ENCODE data around the gene NGFR.

The NGFR gene

GRCh38 chr17:49545007-49545660 lies 50.0 kb downstream of the NGFR start:
- no peak for DNase-seq (ENCODE audit: low read depth, low spot score)
- in situ Hi-C loops (cut with HindIII; ENCODE audit: low sequenced_read_pairs) = no loop called here
- H3K4me3 ChIP-seq (ENCODE audit: low read depth, low read length) = no peak overlapping the region
- TF ChIP-seq, protein P1, sequence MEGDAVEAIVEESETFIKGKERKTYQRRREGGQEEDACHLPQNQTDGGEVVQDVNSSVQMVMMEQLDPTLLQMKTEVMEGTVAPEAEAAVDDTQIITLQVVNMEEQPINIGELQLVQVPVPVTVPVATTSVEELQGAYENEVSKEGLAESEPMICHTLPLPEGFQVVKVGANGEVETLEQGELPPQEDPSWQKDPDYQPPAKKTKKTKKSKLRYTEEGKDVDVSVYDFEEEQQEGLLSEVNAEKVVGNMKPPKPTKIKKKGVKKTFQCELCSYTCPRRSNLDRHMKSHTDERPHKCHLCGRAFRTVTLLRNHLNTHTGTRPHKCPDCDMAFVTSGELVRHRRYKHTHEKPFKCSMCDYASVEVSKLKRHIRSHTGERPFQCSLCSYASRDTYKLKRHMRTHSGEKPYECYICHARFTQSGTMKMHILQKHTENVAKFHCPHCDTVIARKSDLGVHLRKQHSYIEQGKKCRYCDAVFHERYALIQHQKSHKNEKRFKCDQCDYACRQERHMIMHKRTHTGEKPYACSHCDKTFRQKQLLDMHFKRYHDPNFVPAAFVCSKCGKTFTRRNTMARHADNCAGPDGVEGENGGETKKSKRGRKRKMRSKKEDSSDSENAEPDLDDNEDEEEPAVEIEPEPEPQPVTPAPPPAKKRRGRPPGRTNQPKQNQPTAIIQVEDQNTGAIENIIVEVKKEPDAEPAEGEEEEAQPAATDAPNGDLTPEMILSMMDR (IDR thresholded peaks at IDR 0.05; ENCODE audit: low read depth, low read length) = no peak

DNA sequence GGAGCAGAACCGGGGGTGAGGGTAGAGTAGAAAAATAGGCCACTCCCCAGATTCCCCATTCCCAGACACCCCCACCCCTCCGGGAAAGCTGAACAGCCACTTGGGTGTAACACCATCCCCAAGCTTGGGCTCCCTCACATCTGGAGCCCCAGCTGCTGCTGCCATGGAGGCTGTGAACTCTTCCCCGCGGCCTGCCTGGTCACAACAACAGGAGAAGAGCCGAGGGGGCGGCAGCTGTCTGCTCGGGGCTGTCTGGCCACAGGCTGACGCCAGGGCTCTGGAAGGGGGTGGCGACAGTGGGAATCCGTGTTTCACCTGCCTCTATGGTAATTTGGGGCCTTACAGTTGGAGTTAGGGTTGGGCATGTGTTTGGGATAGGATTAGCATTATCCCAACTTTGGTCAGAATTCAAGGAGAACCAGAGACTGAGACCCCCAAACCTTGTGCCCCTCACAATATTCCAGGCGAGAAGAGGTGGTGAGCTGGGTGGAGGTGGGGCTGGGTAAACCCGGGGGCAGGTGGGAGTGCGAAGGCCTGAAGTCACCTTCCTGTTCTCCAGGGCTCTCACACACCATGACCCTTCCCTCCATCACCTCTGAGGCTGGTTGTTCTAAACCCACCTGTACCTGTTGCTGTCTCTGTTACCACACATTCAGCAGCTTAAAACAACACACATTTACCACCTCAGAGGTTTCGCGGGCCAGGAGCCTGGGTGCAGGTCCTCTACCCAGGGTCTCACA lies 50.9 kb downstream of the NGFR start:
- no peak overlapping the region for H3K4me3 ChIP-seq (ENCODE audit: low read depth, low read length)
- in situ Hi-C loops (cut with HindIII; ENCODE audit: low sequenced_read_pairs) = no loop called here
- TF ChIP-seq, protein P1 (IDR thresholded peaks at IDR 0.05; ENCODE audit: low read depth, low read length) = no peak
- DNase-seq (ENCODE audit: low read depth, low spot score) = no peak

GRCh38 chr17:49546546-49547535 lies 51.7 kb downstream of the NGFR start:
- TF ChIP-seq, protein P1 (IDR thresholded peaks at IDR 0.05; ENCODE audit: low read depth, low read length) = no peak
- H3K4me3 ChIP-seq (ENCODE audit: low read depth, low read length) = no peak overlapping the region
- DNase-seq (ENCODE audit: low read depth, low spot score) = no peak

GRCh38 chr17:49547566-49547965 lies 52.5 kb downstream of the NGFR start:
- in situ Hi-C loops (cut with HindIII; ENCODE audit: low sequenced_read_pairs) = no loop called here
- H3K4me3 ChIP-seq (ENCODE audit: low read depth, low read length) = no peak overlapping the region
- TF ChIP-seq, protein P1 (IDR thresholded peaks at IDR 0.05; ENCODE audit: low read depth, low read length) = no peak
- no peak for DNase-seq (ENCODE audit: low read depth, low spot score)

More at GRCh38 chr17:49546546-49547535, 51.7 kb downstream of the NGFR start:
- in situ Hi-C loops (cut with HindIII; ENCODE audit: low sequenced_read_pairs) = no loop called here

DNA sequence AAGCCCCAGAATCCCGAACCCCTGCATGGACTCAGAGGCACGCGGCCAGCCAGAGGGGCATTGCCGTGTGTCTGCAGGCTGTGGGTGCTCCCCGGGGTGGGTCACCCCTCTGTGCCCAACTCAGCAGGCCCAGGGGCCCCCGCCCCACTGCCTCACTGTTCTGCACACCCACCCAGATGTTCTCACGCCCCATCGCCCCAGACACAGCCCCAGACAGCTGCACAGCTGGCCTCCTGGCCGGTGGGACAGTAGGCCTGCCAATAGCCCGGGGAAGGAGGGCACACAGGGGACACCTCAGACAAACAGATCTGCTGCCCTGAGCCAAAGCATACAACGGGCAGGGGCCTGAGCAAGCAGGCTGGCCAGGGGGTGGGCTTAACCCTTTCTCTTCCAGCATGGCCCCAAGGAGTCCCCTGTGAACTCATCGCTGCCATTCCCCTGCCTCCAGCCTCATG lies 53.0 kb downstream of the NGFR start:
- in situ Hi-C loops (cut with HindIII; ENCODE audit: low sequenced_read_pairs) = no loop called here
- H3K4me3 ChIP-seq (ENCODE audit: low read depth, low read length) = no peak overlapping the region
- TF ChIP-seq, protein P1 (IDR thresholded peaks at IDR 0.05; ENCODE audit: low read depth, low read length) = no peak
- DNase-seq (ENCODE audit: low read depth, low spot score) = no peak
